Activated CD8-positive, alpha-beta memory T cell treated with anti-CD3 and anti-CD28 coated beads for 4 hours (primary cell): ENCODE data around the gene MAP3K3.

ENCODE experiments used
- DNase-seq, 2 donors: peaks; one replicate each; pipeline ENCODE4 v3.0.0-alpha.2; 2020; ENCODE audit warnings: low read depth in 2 of 2

MAP3K3 gene

GRCh38 chr17:63621684-63622573 is at the start of gene MAP3K3:
TSS of gene MAP3K3 (plus strand) at chr17:63622417. CDS start at chr17:63622760, 343 bp downstream.
- peak; percentile 93 to 94 for DNase-seq

GRCh38 chr17:63573634-63574033 is 48.6 kb upstream of the MAP3K3 start:
- no peak for DNase-seq

GRCh38 chr17:63578027-63578768 is 44.0 kb upstream of the MAP3K3 start:
- DNase-seq = no peak

GRCh38 chr17:63578769-63579111 is 43.5 kb upstream of the MAP3K3 start:
- no peak for DNase-seq

GRCh38 chr17:63579633-63580032 is 42.6 kb upstream of the MAP3K3 start:
- no peak for DNase-seq

- no peak for DNase-seq
These were observed 34.4 kb upstream of the MAP3K3 start for GRCh38 chr17:63587770-63588169.

- no peak for DNase-seq
These were observed 33.4 kb upstream of the MAP3K3 start for GRCh38 chr17:63588797-63589196.

GRCh38 chr17:63589646-63590045 is 32.6 kb upstream of the MAP3K3 start:
- DNase-seq = no peak

GRCh38 chr17:63592797-63593196 is 29.4 kb upstream of the MAP3K3 start:
- DNase-seq = no peak

- DNase-seq = no peak
These were observed 27.1 kb upstream of the MAP3K3 start for GRCh38 chr17:63595132-63595531.

- no peak for DNase-seq
These were observed 25.2 kb upstream of the MAP3K3 start for GRCh38 chr17:63596856-63597586.

GRCh38 chr17:63598281-63598680 is 23.9 kb upstream of the MAP3K3 start:
- no peak for DNase-seq

- peak; percentile 54 to 55 for DNase-seq
These were observed 21.4 kb upstream of the MAP3K3 start, which contains the start of gene TACO1 for GRCh38 chr17:63600569-63601438. TSS of gene TACO1 (plus strand) at chr17:63600895. CDS start at chr17:63601084, 189 bp downstream.

- no peak for DNase-seq
These were observed 20.5 kb upstream of the MAP3K3 start for GRCh38 chr17:63601439-63602371.

GRCh38 chr17:63609816-63610573 is 12.2 kb upstream of the MAP3K3 start:
- no peak for DNase-seq

- no peak for DNase-seq
These were observed 11.4 kb upstream of the MAP3K3 start for GRCh38 chr17:63610854-63611253.

- no peak for DNase-seq
These were observed 10.9 kb upstream of the MAP3K3 start for GRCh38 chr17:63611354-63611753.

- DNase-seq = no peak
These were observed 8.6 kb upstream of the MAP3K3 start for GRCh38 chr17:63613663-63614062.

GRCh38 chr17:63621229-63621683 is 961 bp upstream of the MAP3K3 start:
- DNase-seq = no peak
